ENCODE measurements around the gene RNF169. TPM values are rescaled to one million over a fixed set of nuclear protein-coding genes. Genes with fewer than 3 reads are reported as not detected.
A peak's percentile ranks its signal among the peaks of the same experiment; 100 is the strongest.

Gene RNF169
- 16.3 and 17.9 TPM in 2 replicates for total RNA-seq

DNA sequence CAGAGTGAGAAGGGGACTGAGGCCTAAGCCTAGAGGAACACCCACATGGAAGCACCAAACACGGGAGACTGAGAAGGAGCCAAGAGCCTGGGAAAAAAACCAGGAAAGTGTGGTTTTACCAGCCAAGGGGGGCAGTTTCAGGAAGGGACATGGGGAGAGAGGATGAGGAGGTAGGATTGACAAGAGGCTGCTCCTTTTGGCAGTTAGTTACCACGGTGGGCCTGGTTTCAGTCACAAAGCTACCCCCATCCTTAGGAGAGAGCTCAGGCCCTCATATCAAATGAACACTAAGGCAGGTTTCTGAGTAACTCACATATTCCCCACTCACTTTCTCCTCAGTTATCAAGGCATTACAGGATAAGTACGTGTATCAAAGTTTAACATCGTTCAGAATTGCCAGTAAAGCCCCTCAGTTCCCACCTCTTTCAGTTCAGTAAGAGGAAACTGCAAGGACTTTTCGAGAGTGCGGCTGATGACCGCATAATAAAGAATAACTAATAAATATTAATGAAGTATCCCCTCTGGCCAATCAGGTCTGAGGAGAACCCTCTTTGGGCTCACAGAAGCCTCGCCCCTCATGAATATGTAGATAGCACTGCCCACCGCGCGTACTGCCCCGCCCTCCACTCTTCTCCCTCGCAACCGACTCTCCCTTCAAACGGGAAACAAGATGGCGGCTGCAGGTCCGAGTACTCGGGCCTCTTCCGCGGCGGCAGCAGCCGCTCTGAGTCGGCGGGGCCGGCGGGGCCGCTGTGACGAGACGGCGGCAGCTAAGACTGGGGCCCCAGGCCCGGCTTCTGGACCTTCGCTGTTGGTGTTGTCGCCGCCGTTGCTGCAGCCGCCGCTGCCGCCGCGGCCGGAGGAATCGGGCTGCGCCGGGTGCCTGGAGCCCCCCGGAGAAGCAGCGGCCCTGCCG lies at the start of gene RNF169:
RNF169 (plus strand) TSS at position 639 of the 916 bp plus-strand sequence; CDS start at position 671, 32 bp downstream.
- DNase-seq (ENCODE audit: low read depth): peak; percentile 81
- Histone ChIP-seq H3K4me3 (ENCODE audit: low read depth, low read length) (peak within 1 kb of the TSS; percentile 51), H3K27me3 (ENCODE audit: control insufficient read depth, insufficient read depth, low read length) (no peaks in the 10 kb centered on the region), H3K36me3 (ENCODE audit: control insufficient read depth, insufficient read depth, low read length) (no peaks in the 10 kb centered on the region)
- TF ChIP-seq, protein P1, sequence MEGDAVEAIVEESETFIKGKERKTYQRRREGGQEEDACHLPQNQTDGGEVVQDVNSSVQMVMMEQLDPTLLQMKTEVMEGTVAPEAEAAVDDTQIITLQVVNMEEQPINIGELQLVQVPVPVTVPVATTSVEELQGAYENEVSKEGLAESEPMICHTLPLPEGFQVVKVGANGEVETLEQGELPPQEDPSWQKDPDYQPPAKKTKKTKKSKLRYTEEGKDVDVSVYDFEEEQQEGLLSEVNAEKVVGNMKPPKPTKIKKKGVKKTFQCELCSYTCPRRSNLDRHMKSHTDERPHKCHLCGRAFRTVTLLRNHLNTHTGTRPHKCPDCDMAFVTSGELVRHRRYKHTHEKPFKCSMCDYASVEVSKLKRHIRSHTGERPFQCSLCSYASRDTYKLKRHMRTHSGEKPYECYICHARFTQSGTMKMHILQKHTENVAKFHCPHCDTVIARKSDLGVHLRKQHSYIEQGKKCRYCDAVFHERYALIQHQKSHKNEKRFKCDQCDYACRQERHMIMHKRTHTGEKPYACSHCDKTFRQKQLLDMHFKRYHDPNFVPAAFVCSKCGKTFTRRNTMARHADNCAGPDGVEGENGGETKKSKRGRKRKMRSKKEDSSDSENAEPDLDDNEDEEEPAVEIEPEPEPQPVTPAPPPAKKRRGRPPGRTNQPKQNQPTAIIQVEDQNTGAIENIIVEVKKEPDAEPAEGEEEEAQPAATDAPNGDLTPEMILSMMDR (IDR thresholded peaks at IDR 0.05; ENCODE audit: insufficient read depth, low read length, poor library complexity, severe bottlenecking): no peak

GRCh38 chr11:74699615-74700396 lies 48.8 kb upstream of the RNF169 start:
- no peak overlapping the region for H3K4me3 ChIP-seq (ENCODE audit: low read depth, low read length)
- TF ChIP-seq, protein P1 (IDR thresholded peaks at IDR 0.05; ENCODE audit: insufficient read depth, low read length, poor library complexity, severe bottlenecking): no peak
- H3K27me3 ChIP-seq (ENCODE audit: control insufficient read depth, insufficient read depth, low read length): no peaks in the 10 kb centered on the region
- H3K36me3 ChIP-seq (ENCODE audit: control insufficient read depth, insufficient read depth, low read length): no peaks in the 10 kb centered on the region
- DNase-seq (ENCODE audit: low read depth): no peak

GRCh38 chr11:74701351-74701750 lies 47.3 kb upstream of the RNF169 start:
- Histone ChIP-seq H3K36me3 (ENCODE audit: control insufficient read depth, insufficient read depth, low read length) (no peaks in the 10 kb centered on the region), H3K4me3 (ENCODE audit: low read depth, low read length) (no peak overlapping the region), H3K27me3 (ENCODE audit: control insufficient read depth, insufficient read depth, low read length) (no peaks in the 10 kb centered on the region)
- TF ChIP-seq, protein P1 (IDR thresholded peaks at IDR 0.05; ENCODE audit: insufficient read depth, low read length, poor library complexity, severe bottlenecking): peak; percentile 2
- no peak for DNase-seq (ENCODE audit: low read depth)

- H3K4me3 ChIP-seq (ENCODE audit: low read depth, low read length): no peak overlapping the region
- TF ChIP-seq, protein P1 (IDR thresholded peaks at IDR 0.05; ENCODE audit: insufficient read depth, low read length, poor library complexity, severe bottlenecking): peak; percentile 96
- no peaks in the 10 kb centered on the region for H3K36me3 ChIP-seq (ENCODE audit: control insufficient read depth, insufficient read depth, low read length)
- no peak for DNase-seq (ENCODE audit: low read depth)
- no peaks in the 10 kb centered on the region for H3K27me3 ChIP-seq (ENCODE audit: control insufficient read depth, insufficient read depth, low read length)
Observed at GRCh38 chr11:74702383-74703007, 46.2 kb upstream of the RNF169 start.

DNA sequence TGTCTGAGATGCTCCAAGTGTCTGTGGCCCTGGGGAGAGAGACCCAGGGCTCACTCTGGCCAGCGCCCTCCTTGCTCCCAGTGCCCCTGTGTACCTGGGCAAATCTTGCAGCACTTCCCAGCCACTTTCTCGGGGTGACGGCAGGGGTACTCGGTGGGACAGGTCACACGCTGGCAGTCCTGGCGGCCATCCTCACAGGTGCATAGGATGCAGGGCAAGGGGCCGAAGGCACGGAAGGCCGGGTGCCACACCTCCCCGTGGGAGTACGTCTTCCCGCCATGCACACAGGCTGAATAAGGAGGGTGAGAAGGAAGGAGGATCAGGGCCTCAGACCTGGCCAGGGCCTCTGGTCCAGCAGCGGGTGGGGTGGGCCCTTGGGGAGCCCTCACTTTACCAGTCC lies 45.4 kb upstream of the RNF169 start:
- H3K27me3 ChIP-seq (ENCODE audit: control insufficient read depth, insufficient read depth, low read length): no peaks in the 10 kb centered on the region
- H3K4me3 ChIP-seq (ENCODE audit: low read depth, low read length): no peak overlapping the region
- DNase-seq (ENCODE audit: low read depth): no peak
- TF ChIP-seq, protein P1 (IDR thresholded peaks at IDR 0.05; ENCODE audit: insufficient read depth, low read length, poor library complexity, severe bottlenecking): no peak
- no peaks in the 10 kb centered on the region for H3K36me3 ChIP-seq (ENCODE audit: control insufficient read depth, insufficient read depth, low read length)
